DOHH2 (cell line): ENCODE results near the gene GYPA.
"Not testable (repeated sequence)": the region's sequence is repeated elsewhere in the genome, so short reads cannot be mapped to it uniquely, and the experiment has no call there.

Experiments
- H3F3A ChIP-seq: fragments of 200-600 bp; sonication (generic), shearing (Covaris generic); 2 replicates; pipeline ENCODE4 v1.6.0; 2016; ENCODE audit warnings: antibody characterized with exemption, mild to moderate bottlenecking; ENCODE audit not compliant: control insufficient read depth, insufficient read depth
- H3K27ac ChIP-seq: fragments of 200-600 bp; sonication (generic); 2 replicates; pipeline ENCODE4 v1.5.1; 2014; ENCODE audit warnings: low read depth, mild to moderate bottlenecking, low read length, moderate library complexity
- H3K27me3 ChIP-seq: fragments of 200-600 bp; sonication (generic); 2 replicates; pipeline ENCODE4 v1.6.1; 2014; ENCODE audit warnings: mild to moderate bottlenecking, low read length, mixed read lengths; ENCODE audit not compliant: control insufficient read depth
- H3K36me3 ChIP-seq: fragments of 200-600 bp; sonication (generic); 2 replicates; pipeline ENCODE4 v1.6.1; 2014; ENCODE audit warnings: mild to moderate bottlenecking, low read length, moderate library complexity, mixed read lengths; ENCODE audit not compliant: control insufficient read depth
- H3K4me1 ChIP-seq: fragments of 200-600 bp; sonication (generic); 2 replicates; pipeline ENCODE4 v1.6.1; 2014; ENCODE audit warnings: mild to moderate bottlenecking, low read length, mixed read lengths; ENCODE audit not compliant: control insufficient read depth
- H3K4me2 ChIP-seq: fragments of 200-600 bp; sonication (generic); 2 replicates; pipeline ENCODE4 v1.6.0; 2014; ENCODE audit warnings: mild to moderate bottlenecking, low read length, moderate library complexity
- H3K4me3 ChIP-seq: fragments of 200-600 bp; sonication (generic); 2 replicates; pipeline ENCODE4 v1.5.1; 2014; ENCODE audit warnings: mild to moderate bottlenecking, low read length, mixed read lengths
- H3K79me2 ChIP-seq: fragments of 200-600 bp; sonication (generic); 2 replicates; pipeline ENCODE4 v1.6.1; 2014; ENCODE audit warnings: mild to moderate bottlenecking, low read length, mixed read lengths; ENCODE audit not compliant: control insufficient read depth
- H3K9me2 ChIP-seq: fragments of 200-600 bp; sonication (generic); replicated peaks from 2 replicates; pipeline ENCODE4 v1.6.1; 2014; ENCODE audit warnings: mild to moderate bottlenecking, low read length, mixed read lengths; ENCODE audit not compliant: control insufficient read depth
- H3K9me3 ChIP-seq: fragments of 200-600 bp; sonication (generic); 2 replicates; pipeline ENCODE4 v1.6.1; 2014; ENCODE audit warnings: antibody characterized with exemption, low read length, mixed read lengths; ENCODE audit not compliant: control insufficient read depth, insufficient read depth
- H4K20me1 ChIP-seq: fragments of 200-600 bp; sonication (generic); 2 replicates; pipeline ENCODE4 v1.6.0; 2014; ENCODE audit warnings: low read depth, mild to moderate bottlenecking, antibody characterized with exemption, low read length, moderate library complexity; ENCODE audit not compliant: control insufficient read depth, insufficient read depth
- EZH2phosphoT487 ChIP-seq: fragments of 200-600 bp; sonication (generic); IDR thresholded peaks from 2 replicates; pipeline ENCODE4 v1.6.1; 2017; ENCODE audit warnings: borderline replicate concordance, mild to moderate bottlenecking, antibody characterized with exemption, low read length, moderate library complexity, mixed read lengths
- TF ChIP-seq, protein P1 (sequence below): fragments of 200-600 bp; sonication (generic); IDR thresholded peaks from one replicate; pipeline ENCODE4 v1.5.1; 2014; ENCODE audit warnings: antibody characterized with exemption, mild to moderate bottlenecking, low read depth, low read length; ENCODE audit not compliant: poor library complexity, severe bottlenecking

GYPA gene

DNA sequence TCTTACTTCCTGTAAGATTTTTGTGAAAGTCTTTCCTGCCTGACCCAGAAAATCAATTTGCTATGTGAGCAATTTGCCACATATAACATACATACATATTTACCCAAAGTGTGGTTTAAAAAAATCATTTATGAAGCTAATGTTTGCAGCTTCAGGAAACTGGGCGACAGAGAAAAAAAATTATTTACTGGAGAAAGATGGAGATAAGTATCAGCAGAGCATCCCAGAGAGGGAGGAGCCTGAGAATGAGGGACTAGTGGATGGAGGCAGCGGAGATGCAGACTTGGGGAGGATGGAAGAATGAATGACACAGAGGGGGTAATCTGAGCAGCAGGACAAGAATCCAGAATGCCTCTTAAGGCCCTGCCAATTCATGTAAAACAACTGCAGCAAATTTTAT lies 975 bp upstream of the GYPA start:
- Histone ChIP-seq H3F3A (no peaks in the 10 kb centered on the region), H3K9me2 (no peaks in the 10 kb centered on the region), H3K4me3 (no peak overlapping the region), H3K9me3 (no peaks in the 10 kb centered on the region), H3K4me1 (no peaks in the 10 kb centered on the region), H3K27me3 (no peaks in the 10 kb centered on the region), H3K27ac (no peak overlapping the region), H3K4me2 (no peak overlapping the region), H3K36me3 (no peaks in the 10 kb centered on the region), H3K79me2 (no peaks in the 10 kb centered on the region), H4K20me1 (no peaks in the 10 kb centered on the region)
- TF ChIP-seq EZH2phosphoT487 = no peak
- TF ChIP-seq, protein P1, sequence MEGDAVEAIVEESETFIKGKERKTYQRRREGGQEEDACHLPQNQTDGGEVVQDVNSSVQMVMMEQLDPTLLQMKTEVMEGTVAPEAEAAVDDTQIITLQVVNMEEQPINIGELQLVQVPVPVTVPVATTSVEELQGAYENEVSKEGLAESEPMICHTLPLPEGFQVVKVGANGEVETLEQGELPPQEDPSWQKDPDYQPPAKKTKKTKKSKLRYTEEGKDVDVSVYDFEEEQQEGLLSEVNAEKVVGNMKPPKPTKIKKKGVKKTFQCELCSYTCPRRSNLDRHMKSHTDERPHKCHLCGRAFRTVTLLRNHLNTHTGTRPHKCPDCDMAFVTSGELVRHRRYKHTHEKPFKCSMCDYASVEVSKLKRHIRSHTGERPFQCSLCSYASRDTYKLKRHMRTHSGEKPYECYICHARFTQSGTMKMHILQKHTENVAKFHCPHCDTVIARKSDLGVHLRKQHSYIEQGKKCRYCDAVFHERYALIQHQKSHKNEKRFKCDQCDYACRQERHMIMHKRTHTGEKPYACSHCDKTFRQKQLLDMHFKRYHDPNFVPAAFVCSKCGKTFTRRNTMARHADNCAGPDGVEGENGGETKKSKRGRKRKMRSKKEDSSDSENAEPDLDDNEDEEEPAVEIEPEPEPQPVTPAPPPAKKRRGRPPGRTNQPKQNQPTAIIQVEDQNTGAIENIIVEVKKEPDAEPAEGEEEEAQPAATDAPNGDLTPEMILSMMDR = no peak

DNA sequence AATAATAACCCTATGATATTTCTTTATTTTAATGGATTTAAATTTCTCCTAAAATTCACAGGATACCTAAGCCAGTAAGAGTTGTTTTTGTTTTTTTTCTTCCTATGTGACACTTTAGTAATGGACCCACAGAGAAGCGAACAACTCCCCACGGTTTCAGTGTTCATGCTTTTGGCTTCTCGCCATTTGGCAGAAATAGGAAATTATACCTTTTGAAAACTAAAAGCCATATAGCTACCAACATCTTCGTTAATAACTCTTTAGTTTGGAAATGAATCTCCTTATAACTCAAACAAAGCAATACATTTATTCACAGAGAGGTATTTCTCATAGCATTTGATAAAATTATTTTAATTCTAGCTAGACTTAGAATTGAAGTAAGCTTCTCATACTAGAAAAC lies 527 bp downstream of the GYPA start:
- H3K36me3 ChIP-seq, H3K79me2 ChIP-seq, H3K9me3 ChIP-seq, H3K27me3 ChIP-seq, H3K4me1 ChIP-seq, H3F3A ChIP-seq, H3K27ac ChIP-seq, H3K4me2 ChIP-seq, H4K20me1 ChIP-seq, H3K9me2 ChIP-seq, H3K4me3 ChIP-seq: not testable (repeated sequence)

DNA sequence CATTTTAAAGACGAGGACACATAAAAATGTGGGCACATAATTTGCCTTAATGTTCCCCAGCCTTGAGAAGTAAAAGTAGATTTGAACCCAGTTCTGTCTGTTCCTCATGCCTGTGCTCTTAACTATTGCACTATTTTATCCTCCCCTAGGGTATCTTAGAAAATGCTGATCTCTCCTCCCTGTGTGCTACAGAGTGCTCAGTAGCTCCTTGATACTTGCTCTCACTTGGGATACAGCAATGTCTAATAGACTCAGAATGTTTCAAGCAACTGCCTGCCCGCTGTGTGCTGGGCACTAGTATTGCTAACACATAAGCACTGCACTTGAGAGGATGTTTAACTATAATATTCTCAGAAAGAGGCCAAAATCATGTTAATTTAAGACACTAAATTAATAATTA lies 971 bp downstream of the GYPA start:
- not testable (repeated sequence) for H3K36me3 ChIP-seq, H4K20me1 ChIP-seq, H3K79me2 ChIP-seq, H3K27me3 ChIP-seq, H3K27ac ChIP-seq, H3K4me3 ChIP-seq, H3K4me2 ChIP-seq, H3F3A ChIP-seq, H3K9me2 ChIP-seq, H3K4me1 ChIP-seq, H3K9me3 ChIP-seq

- not testable (repeated sequence) for H3K79me2 ChIP-seq
These were observed 2.3 kb downstream of the GYPA start for GRCh38 chr4:144138239-144138638.

DNA sequence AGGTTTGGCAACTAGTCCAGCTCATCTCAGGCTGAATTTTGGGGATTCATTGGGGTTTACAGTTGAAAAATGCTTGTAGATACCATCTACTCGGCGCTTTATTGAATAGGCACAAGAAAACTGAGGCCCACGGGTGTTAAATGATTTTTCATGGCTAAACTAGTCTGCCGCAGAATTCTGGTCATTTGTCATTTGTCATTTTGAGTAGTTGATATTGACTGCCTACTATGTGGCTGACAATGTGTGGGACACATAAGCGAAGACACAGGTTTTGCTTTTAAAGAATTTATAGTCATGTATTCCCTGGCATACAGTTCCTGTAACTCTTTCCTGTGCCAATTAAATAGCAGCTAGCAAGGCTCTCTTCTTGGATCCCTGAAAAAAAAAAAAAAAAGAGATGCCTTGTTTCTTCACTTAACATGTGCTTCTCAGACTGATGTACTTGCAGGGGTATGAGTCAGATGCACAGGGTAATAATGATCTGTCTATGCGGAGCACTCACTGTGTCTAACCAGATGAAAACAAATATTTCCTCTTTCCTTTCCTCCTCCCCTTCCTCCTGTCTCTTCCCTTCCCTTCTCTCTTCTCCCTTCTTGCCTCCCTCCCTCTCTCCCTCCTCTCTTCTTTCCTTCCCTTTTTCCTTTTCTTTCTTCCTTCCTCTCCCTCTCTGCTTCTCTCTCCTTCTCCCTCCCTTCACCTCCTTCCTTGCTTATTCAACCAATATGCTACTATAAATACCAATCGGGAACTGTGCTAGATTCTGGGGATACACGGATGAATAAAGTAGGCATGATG lies 3.2 kb downstream of the GYPA start:
- not testable (repeated sequence) for H4K20me1 ChIP-seq, H3K9me2 ChIP-seq, H3K27me3 ChIP-seq, H3K79me2 ChIP-seq, H3K4me2 ChIP-seq, H3K9me3 ChIP-seq, H3F3A ChIP-seq, H3K4me1 ChIP-seq, H3K27ac ChIP-seq, H3K4me3 ChIP-seq, H3K36me3 ChIP-seq

More at GRCh38 chr4:144138239-144138638, 2.3 kb downstream of the GYPA start:
- not testable (repeated sequence) for H3K4me3 ChIP-seq, H3K27me3 ChIP-seq, H4K20me1 ChIP-seq, H3K27ac ChIP-seq, H3K36me3 ChIP-seq, H3F3A ChIP-seq, H3K9me3 ChIP-seq, H3K9me2 ChIP-seq, H3K4me2 ChIP-seq, H3K4me1 ChIP-seq

GRCh38 chr4:144136189-144136588 lies 4.3 kb downstream of the GYPA start:
- not testable (repeated sequence) for H3K9me2 ChIP-seq, H3K4me1 ChIP-seq, H3K79me2 ChIP-seq

DNA sequence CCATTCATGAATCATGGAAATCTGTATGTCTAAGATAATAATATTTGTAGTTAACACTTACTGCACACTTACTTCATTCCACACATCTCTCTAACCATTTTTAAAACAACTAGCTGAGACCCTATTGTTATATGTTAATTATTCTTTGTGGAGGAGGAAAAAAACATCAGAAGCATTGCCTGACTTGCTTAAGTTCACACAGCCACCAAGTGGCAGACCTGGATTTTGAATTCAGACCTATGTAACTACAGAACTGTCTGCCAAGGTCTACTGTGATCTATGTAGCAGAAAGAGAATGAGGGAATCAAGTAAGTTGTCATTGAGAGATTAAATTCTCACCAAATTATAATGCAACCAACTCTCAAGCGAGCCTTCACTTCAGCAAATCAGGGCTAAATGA lies 10.4 kb downstream of the GYPA start:
- not testable (repeated sequence) for H3K27me3 ChIP-seq, H4K20me1 ChIP-seq, H3F3A ChIP-seq, H3K9me3 ChIP-seq, H3K4me3 ChIP-seq, H3K27ac ChIP-seq, H3K9me2 ChIP-seq, H3K79me2 ChIP-seq, H3K4me1 ChIP-seq, H3K4me2 ChIP-seq, H3K36me3 ChIP-seq

More at GRCh38 chr4:144136189-144136588, 4.3 kb downstream of the GYPA start:
- H3F3A ChIP-seq, H3K36me3 ChIP-seq, H3K4me2 ChIP-seq, H3K27ac ChIP-seq, H3K27me3 ChIP-seq, H4K20me1 ChIP-seq, H3K9me3 ChIP-seq, H3K4me3 ChIP-seq: not testable (repeated sequence)
